ENCODE results near the gene GALNT2. TPM values are rescaled to one million over a fixed set of nuclear protein-coding genes. Genes with fewer than 3 reads are reported as not detected.

Gene GALNT2
- total and polyA plus RNA-seq, 9 of the 15 experiments (the other 6 are each of a cell fraction or from before 2014, with no cell fraction given), result 1.6 to 106 (median 51.9) TPM

- TF ChIP-seq FOXO4 (CRISPR knock-in tag; IDR thresholded peaks at IDR 0.05), result no peak
- TF ChIP-seq NR2C2 (CRISPR knock-in tag; IDR thresholded peaks at IDR 0.05), result no peak
- TF ChIP-seq NR2C2 (tag; IDR thresholded peaks at IDR 0.05), result no peak
- TF ChIP-seq DIDO1 (tag; IDR thresholded peaks at IDR 0.05; ENCODE audit: low read depth), result no peak
- no peak for TF ChIP-seq PBX2 (CRISPR knock-in tag; IDR thresholded peaks at IDR 0.05; ENCODE audit: low read depth)
- TF ChIP-seq PBX2 (tag; conservative IDR thresholded peaks at IDR 0.05; ENCODE audit: low read depth), result no peak
- TF ChIP-seq FUS (optimal IDR thresholded peaks at IDR 0.05; ENCODE audit: low read depth, low read length), result no peak
- 0 out of 4 replicates have a peak, but pooled peaks of 1 of the 2 experiments have one; percentile 33 for TF ChIP-seq ARNT (IDR thresholded peaks at IDR 0.05)
- no peak for TF ChIP-seq PTTG1 (tag; IDR thresholded peaks at IDR 0.05; ENCODE audit: low read depth)
- no peak for TF ChIP-seq RBM17 (IDR thresholded peaks at IDR 0.05; ENCODE audit: borderline replicate concordance, low read depth, low read length)
- TF ChIP-seq SNAPC5 (CRISPR knock-in tag; IDR thresholded peaks at IDR 0.05), result no peak
- no peak for TF ChIP-seq ETS1 (conservative IDR thresholded peaks at IDR 0.05; ENCODE audit: control insufficient read depth, low read depth, low read length)
- 0 out of 2 replicates have a peak, but pooled peaks have one; percentile 17 for TF ChIP-seq ZNF644 (tag; IDR thresholded peaks at IDR 0.05; ENCODE audit: low read depth)
- no peak for TF ChIP-seq GTF2F1 (IDR thresholded peaks at IDR 0.05; ENCODE audit: low read depth, low read length)
- TF ChIP-seq RNF2 (IDR thresholded peaks at IDR 0.05), result no peak
These were observed 82.9 kb downstream of the GALNT2 start (continued) for GRCh38 chr1:230149751-230150584.

All from K562 (cell line).